Smooth muscle cell (in vitro differentiated cells): ENCODE data around the gene RPP25L. TPM values are rescaled to one million over a fixed set of nuclear protein-coding genes. Genes with fewer than 3 reads are reported as not detected.

Experiments used
- DNase-seq: peaks from one replicate; lab custom pipeline; 2025; ENCODE audit not compliant: unreplicated experiment; lab: John Stamatoyannopoulos, UW
- H2AFZ ChIP-seq: fragments of 200-600 bp; sonication (generic); 2 replicates; pipeline ENCODE4 v1.6.0; 2016; ENCODE audit warnings: antibody characterized with exemption, low read depth, mild to moderate bottlenecking
- H3F3A ChIP-seq: fragments of 200-600 bp; sonication (generic); 2 replicates; pipeline ENCODE4 v1.6.0; 2017; ENCODE audit warnings: antibody characterized with exemption, low read depth
- H3K27ac ChIP-seq: fragments of 200-600 bp; sonication (generic); 2 replicates; pipeline ENCODE4 v1.5.1; 2016; ENCODE audit warnings: low read depth, mild to moderate bottlenecking
- H3K27me3 ChIP-seq: fragments of 200-600 bp; sonication (generic); 2 replicates; pipeline ENCODE4 v1.6.1; 2016; ENCODE audit warnings: low read depth, mild to moderate bottlenecking
- H3K36me3 ChIP-seq: fragments of 200-600 bp; sonication (generic); 2 replicates; pipeline ENCODE4 v1.5.1; 2016; ENCODE audit warnings: low read depth
- H3K4me1 ChIP-seq: fragments of 200-600 bp; sonication (generic); 2 replicates; pipeline ENCODE4 v1.5.1; 2016; ENCODE audit warnings: low read depth
- H3K4me2 ChIP-seq: fragments of 200-600 bp; sonication (generic); 2 replicates; pipeline ENCODE4 v1.6.0; 2016; ENCODE audit warnings: mild to moderate bottlenecking
- H3K4me3 ChIP-seq: fragments of 200-600 bp; sonication (generic); 2 replicates; pipeline ENCODE4 v1.5.1; 2016; ENCODE audit warnings: mild to moderate bottlenecking
- H3K79me2 ChIP-seq: fragments of 200-600 bp; sonication (generic); 2 replicates; pipeline ENCODE4 v1.6.0; 2016; ENCODE audit warnings: low read depth, mild to moderate bottlenecking
- H3K9ac ChIP-seq: fragments of 200-600 bp; sonication (generic); 2 replicates; pipeline ENCODE4 v1.6.0; 2016; ENCODE audit warnings: low read depth
- H3K9me3 ChIP-seq: fragments of 200-600 bp; sonication (generic); replicated peaks from 2 replicates; pipeline ENCODE4 v1.5.1; 2016; ENCODE audit warnings: low read depth
- H4K20me1 ChIP-seq: fragments of 200-600 bp; sonication (generic); 2 replicates; pipeline ENCODE4 v1.6.0; 2016; ENCODE audit warnings: low read depth
- CTCF ChIP-seq: fragments of 200-600 bp; sonication (generic); IDR thresholded peaks from 2 replicates; pipeline ENCODE4 v1.5.1; 2017; ENCODE audit warnings: borderline replicate concordance, mild to moderate bottlenecking, antibody characterized with exemption; ENCODE audit not compliant: insufficient read depth, poor library complexity, severe bottlenecking
- WGBS: methylation state at CpG from one replicate; pipeline ENCODE4 v1.1.7; 2016; ENCODE audit warnings: low lambda C conversion rate; 5-methylcytosine and 5-hydroxymethylcytosine counted together
- polyA plus RNA-seq: library from polyadenylated mRNA; unstranded; fragments of >200 nt; fragmentation: Nextera tagmentation; extraction: Ambion mirVana; gene quantifications from 2 replicates; pipeline ENCODE4 v1.2.1, GENCODE V29; 2016
- total RNA-seq: library from RNA; depleted of rRNA; stranded (reverse); fragments of >200 nt; gene quantifications from 2 replicates; pipeline ENCODE4 v1.2.3, GENCODE V29; 2014

Gene RPP25L
- total and polyA plus RNA-seq, 2 experiments from 2014 or later: 10.9 to 27.5 TPM

DNA sequence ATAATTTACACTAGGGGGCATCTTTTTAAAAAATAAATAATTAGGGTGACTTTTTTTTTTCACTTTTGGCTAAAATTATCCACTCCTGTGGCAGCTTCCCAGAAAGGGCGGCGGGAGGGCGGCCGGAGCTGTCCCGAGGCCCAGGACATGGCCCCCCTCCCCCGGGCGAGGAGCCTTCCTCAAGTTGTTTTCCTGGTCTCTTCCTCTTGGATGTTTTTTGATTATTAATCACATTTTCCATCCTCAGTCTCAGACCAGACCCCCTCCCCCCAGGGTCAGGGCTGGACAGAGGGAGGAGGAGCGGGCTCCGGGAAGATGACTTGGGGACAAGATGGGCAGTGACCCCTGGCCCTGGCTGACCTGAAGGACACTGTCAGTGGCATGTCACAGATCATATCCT is 17.7 kb downstream of the RPP25L start:
- H4K20me1 ChIP-seq: no peaks in the 10 kb centered on the region
- 93% methylated on average over 9 of the region's 9 CpGs for WGBS
- no peaks in the 10 kb centered on the region for H3K79me2 ChIP-seq
- no peak for TF ChIP-seq CTCF
- no peak overlapping the region for H3K4me3 ChIP-seq
- no peak overlapping the region for H3K4me2 ChIP-seq
- H3K27me3 ChIP-seq: peaks cover 24% of the 10 kb centered on the region
- peaks cover 9% of the 10 kb centered on the region for H3K4me1 ChIP-seq
- H3K36me3 ChIP-seq: no peaks in the 10 kb centered on the region
- H3F3A ChIP-seq: no peaks in the 10 kb centered on the region
- no peaks in the 10 kb centered on the region for H3K9me3 ChIP-seq
- no peak overlapping the region for H2AFZ ChIP-seq
- no peak overlapping the region for H3K9ac ChIP-seq
- no peak for DNase-seq
- no peak overlapping the region for H3K27ac ChIP-seq

GRCh38 chr9:34592895-34593601 is 18.8 kb downstream of the RPP25L start:
- peaks cover 31% of the 10 kb centered on the region for H3K27me3 ChIP-seq
- no peak for DNase-seq
- WGBS: 28% methylated on average over 18 of the region's 26 CpGs

DNA sequence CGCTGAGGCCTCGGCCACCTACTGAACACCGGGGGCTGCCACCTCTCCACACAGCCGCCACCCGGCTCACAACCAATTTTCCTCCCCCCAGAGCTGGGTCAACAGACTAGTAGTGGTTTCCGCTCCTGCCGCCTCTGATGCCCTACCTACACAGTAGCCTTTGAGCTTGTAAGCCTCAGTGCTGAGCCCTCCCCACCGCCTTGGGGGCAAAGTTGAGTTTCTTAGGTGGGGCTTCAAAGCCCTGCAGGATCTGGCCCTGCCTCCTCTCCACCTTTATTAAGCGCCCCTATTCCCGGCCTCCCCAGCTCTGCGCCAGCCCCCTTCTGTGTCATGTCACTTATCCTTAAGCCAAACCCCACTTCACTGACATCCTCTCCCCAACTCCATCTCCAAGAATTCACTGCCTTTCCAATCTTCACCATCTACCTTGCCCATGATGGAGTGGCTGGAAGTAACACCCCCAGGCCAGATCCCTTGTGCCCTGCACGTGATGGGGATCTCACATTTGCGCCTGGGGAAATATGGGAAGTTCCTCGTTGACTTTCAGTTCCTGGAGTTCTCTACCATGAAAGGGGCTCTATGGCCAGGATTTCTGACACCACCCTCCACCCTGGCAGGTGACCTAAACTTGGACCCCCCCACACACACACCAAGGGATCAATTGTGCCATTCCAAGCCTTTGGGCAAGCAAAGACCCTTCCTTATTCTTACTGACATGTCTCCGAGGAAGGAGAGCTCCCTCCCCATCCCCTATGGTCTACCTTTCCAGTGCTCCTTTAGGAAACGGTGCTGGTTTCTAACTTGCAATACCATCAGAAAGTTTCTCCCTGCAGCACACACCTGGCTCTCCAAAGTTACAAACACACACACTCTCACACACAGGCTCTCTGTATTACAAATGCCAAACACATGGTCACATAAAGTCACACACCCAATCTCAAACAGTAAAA is 19.7 kb downstream of the RPP25L start:
- 33% methylated on average over 16 of the region's 16 CpGs for WGBS
- H3K9ac ChIP-seq: no peak overlapping the region

More at GRCh38 chr9:34592895-34593601, 18.8 kb downstream of the RPP25L start:
- H3K27ac ChIP-seq: no peak overlapping the region
- no peaks in the 10 kb centered on the region for H4K20me1 ChIP-seq
- H3F3A ChIP-seq: no peaks in the 10 kb centered on the region
- peaks cover 9% of the 10 kb centered on the region for H3K4me1 ChIP-seq
- no peaks in the 10 kb centered on the region for H3K9me3 ChIP-seq
- H2AFZ ChIP-seq: no peak overlapping the region
- H3K9ac ChIP-seq: no peak overlapping the region
- no peak for TF ChIP-seq CTCF
- H3K4me3 ChIP-seq: no peak overlapping the region
- no peaks in the 10 kb centered on the region for H3K36me3 ChIP-seq
- H3K79me2 ChIP-seq: peaks cover 5% of the 10 kb centered on the region
- no peak overlapping the region for H3K4me2 ChIP-seq

More for the DNA sequence above, 19.7 kb downstream of the RPP25L start:
- H4K20me1 ChIP-seq: no peaks in the 10 kb centered on the region
- H3K4me3 ChIP-seq: no peak overlapping the region
- H3K4me2 ChIP-seq: no peak overlapping the region
- DNase-seq: no peak
- H3F3A ChIP-seq: peaks cover 4% of the 10 kb centered on the region
- H3K4me1 ChIP-seq: peaks cover 13% of the 10 kb centered on the region
- H3K27ac ChIP-seq: no peak overlapping the region
- H3K79me2 ChIP-seq: peaks cover 13% of the 10 kb centered on the region
- no peaks in the 10 kb centered on the region for H3K9me3 ChIP-seq
- H2AFZ ChIP-seq: no peak overlapping the region
- TF ChIP-seq CTCF: no peak
- peaks cover 31% of the 10 kb centered on the region for H3K27me3 ChIP-seq
- no peaks in the 10 kb centered on the region for H3K36me3 ChIP-seq
